IPS-18c (cell line): ENCODE measurements around the gene MGAT5.

Experiments used
- H3K4me3 ChIP-seq: 2 replicates; pipeline ENCODE4 v1.7.0; 2013; ENCODE audit warnings: low read depth, mild to moderate bottlenecking, low read length, moderate library complexity; ENCODE audit not compliant: insufficient read depth
- H3K9me3 ChIP-seq: one replicate; pipeline ENCODE4 v1.6.1; 2013; ENCODE audit warnings: mild to moderate bottlenecking, low read length, moderate library complexity; ENCODE audit not compliant: control insufficient read depth, insufficient read depth

MGAT5 gene

GRCh38 chr2:134406311-134406710 is 152.4 kb downstream of the MGAT5 start:
- Histone ChIP-seq H3K9me3 (no peaks in the 10 kb centered on the region), H3K4me3 (no peak overlapping the region)

- H3K4me3 ChIP-seq = no peak overlapping the region
- H3K9me3 ChIP-seq = no peaks in the 10 kb centered on the region
Measured at GRCh38 chr2:134406736-134407135, 152.9 kb downstream of the MGAT5 start.

GRCh38 chr2:134407154-134407890 is 153.4 kb downstream of the MGAT5 start:
- H3K9me3 ChIP-seq = no peaks in the 10 kb centered on the region
- no peak overlapping the region for H3K4me3 ChIP-seq

GRCh38 chr2:134408386-134408785 is 154.5 kb downstream of the MGAT5 start:
- Histone ChIP-seq H3K9me3 (no peaks in the 10 kb centered on the region), H3K4me3 (no peak overlapping the region)

GRCh38 chr2:134408791-134409190 is 154.9 kb downstream of the MGAT5 start:
- H3K4me3 ChIP-seq = no peak overlapping the region
- H3K9me3 ChIP-seq = no peaks in the 10 kb centered on the region

GRCh38 chr2:134410006-134410405 is 156.1 kb downstream of the MGAT5 start:
- H3K9me3 ChIP-seq = no peaks in the 10 kb centered on the region
- no peak overlapping the region for H3K4me3 ChIP-seq

- no peak overlapping the region for H3K4me3 ChIP-seq
- no peaks in the 10 kb centered on the region for H3K9me3 ChIP-seq
Measured at GRCh38 chr2:134410831-134411231, 157.0 kb downstream of the MGAT5 start.

- no peaks in the 10 kb centered on the region for H3K9me3 ChIP-seq
- H3K4me3 ChIP-seq = no peak overlapping the region
Measured at GRCh38 chr2:134411279-134411827, 157.5 kb downstream of the MGAT5 start.

- H3K4me3 ChIP-seq = no peak overlapping the region
Measured at GRCh38 chr2:134411828-134412638, 158.2 kb downstream of the MGAT5 start.

GRCh38 chr2:134412639-134412999 is 158.7 kb downstream of the MGAT5 start:
- H3K4me3 ChIP-seq = no peak overlapping the region
- H3K9me3 ChIP-seq = no peaks in the 10 kb centered on the region

More at GRCh38 chr2:134411828-134412638, 158.2 kb downstream of the MGAT5 start:
- H3K9me3 ChIP-seq = no peaks in the 10 kb centered on the region

- Histone ChIP-seq H3K9me3 (no peaks in the 10 kb centered on the region), H3K4me3 (no peak overlapping the region)
Measured at GRCh38 chr2:134413430-134413829, 159.6 kb downstream of the MGAT5 start.

- no peaks in the 10 kb centered on the region for H3K9me3 ChIP-seq
Measured at GRCh38 chr2:134413912-134414311, 160.0 kb downstream of the MGAT5 start.

GRCh38 chr2:134416018-134416417 is 162.1 kb downstream of the MGAT5 start:
- H3K4me3 ChIP-seq = no peak overlapping the region
- no peaks in the 10 kb centered on the region for H3K9me3 ChIP-seq

More at GRCh38 chr2:134413912-134414311, 160.0 kb downstream of the MGAT5 start:
- H3K4me3 ChIP-seq = no peak overlapping the region

- H3K4me3 ChIP-seq = no peak overlapping the region
- no peaks in the 10 kb centered on the region for H3K9me3 ChIP-seq
Measured at GRCh38 chr2:134416637-134417036, 162.8 kb downstream of the MGAT5 start.

- no peak overlapping the region for H3K4me3 ChIP-seq
Measured at GRCh38 chr2:134417968-134418582, 164.2 kb downstream of the MGAT5 start.

GRCh38 chr2:134420259-134420658 is 166.4 kb downstream of the MGAT5 start:
- Histone ChIP-seq H3K4me3 (no peak overlapping the region), H3K9me3 (no peaks in the 10 kb centered on the region)

More at GRCh38 chr2:134417968-134418582, 164.2 kb downstream of the MGAT5 start:
- H3K9me3 ChIP-seq = no peaks in the 10 kb centered on the region

GRCh38 chr2:134420920-134421319 is 167.0 kb downstream of the MGAT5 start:
- Histone ChIP-seq H3K4me3 (no peak overlapping the region), H3K9me3 (no peaks in the 10 kb centered on the region)
